Kidney (tissue), 14 donors: ENCODE data around the gene GPBAR1. TPM values are rescaled to one million over a fixed set of nuclear protein-coding genes. Genes with fewer than 3 reads are reported as not detected.

Experiments
- DNase-seq, 5 donors: peaks; one replicate each; pipeline ENCODE4 v3.0.0-alpha.2; 2013 to 2020
- FAIRE-seq: peaks from 2 replicates; lab custom pipeline; 2012; peaks lifted over from hg19 to GRCh38; lab: Jason Lieb, UNC
- H3K27ac ChIP-seq, 2 donors: one replicate each; pipeline ENCODE4 v1.7.0; 2013; ENCODE audit warnings: low read depth in 2 of 2, low read length in 2 of 2, inconsistent platforms in 1 of 2
- H3K27me3 ChIP-seq: one replicate; pipeline ENCODE4 v1.7.1; 2013; ENCODE audit warnings: low read length, inconsistent platforms; ENCODE audit not compliant: control insufficient read depth, insufficient read depth
- H3K36me3 ChIP-seq, 3 donors: one replicate each; pipeline versions ENCODE4 v1.7.0 to v1.7.1; 2013; ENCODE audit warnings: low read length in 3 of 3, control low read depth in 1 of 3, inconsistent platforms in 1 of 3; ENCODE audit not compliant: insufficient read depth in 3 of 3, control insufficient read depth in 2 of 3
- H3K4me1 ChIP-seq, 3 donors: one replicate each; pipeline versions ENCODE4 v1.7.0 to v1.7.1; 2013; ENCODE audit warnings: low read length in 3 of 3, inconsistent platforms in 1 of 3, low read depth in 1 of 3; ENCODE audit not compliant: control insufficient read depth in 2 of 3, insufficient read depth in 2 of 3
- H3K4me3 ChIP-seq, 3 donors: one replicate each; pipeline versions ENCODE4 v1.7.0 to v1.8.1; 2013; ENCODE audit warnings: low read length in 3 of 3, control low read depth in 1 of 3, inconsistent platforms in 1 of 3
- H3K9ac ChIP-seq, 3 donors: one replicate each; pipeline versions ENCODE4 v1.7.0 to v1.7.1; 2013; ENCODE audit warnings: low read length in 3 of 3, control low read depth in 1 of 3, inconsistent platforms in 1 of 3
- H3K9me3 ChIP-seq, 3 donors: one replicate each; pipeline versions ENCODE4 v1.7.0 to v1.7.1; 2013; ENCODE audit warnings: low read length in 3 of 3, control low read depth in 1 of 3, inconsistent platforms in 1 of 3; ENCODE audit not compliant: control insufficient read depth in 2 of 3, insufficient read depth in 1 of 3
- CTCF ChIP-seq: IDR thresholded peaks from 3 replicates; pipeline ENCODE4 v1.5.1; 2012; ENCODE audit warnings: mild to moderate bottlenecking, moderate library complexity, borderline replicate concordance; ENCODE audit not compliant: insufficient read depth; ENCODE audit errors: extremely low read depth
- intact Hi-C: fragments of 100-400 bp; cut with DNase I; formaldehyde crosslinking; loops from one replicate; pipeline ENCODE4 v1.11.1; 2022
- polyA plus RNA-seq: library from polyadenylated mRNA; stranded (reverse); fragments of 350-450 nt; fragmentation: Illumina TruSeq; extraction: RNeasy Lipid Tissue Mini Kit (QIAGEN cat#74804); gene quantifications from one replicate; pipeline ENCODE4 v1.2.3, GENCODE V29; 2014; ENCODE audit warnings: low read depth, low replicate concordance; ENCODE audit not compliant: insufficient read depth
- total RNA-seq: library from RNA; stranded (reverse); fragmentation: NEBNext Ultra II Directional; extraction: Animal tissue kit (Norgen Biotek cat#: 25700); gene quantifications from one replicate; pipeline ENCODE4 v1.2.1, GENCODE V29; 2021
- donor health status: control.
- donor health status: control.
- donor health status: control.
- donor health status: control.
- donor health status: control.
- donor health status: DM: yes; HTN: yes; CAD: no.
- donor health status: Normal renal cell carcinoma (clear cell type).

Gene GPBAR1
- total and polyA plus RNA-seq, 2 donors from 2014 or later = 3.2 to 6.0 TPM

GRCh38 chr2:218235017-218235416, 25.8 kb upstream of the GPBAR1 start:
- H3K4me1 ChIP-seq = peaks cover 0 to 12% (median 8%) of the 10 kb centered on the region in 3 donors
- H3K9ac ChIP-seq = no peak overlapping the region
- no peak overlapping the region for H3K4me3 ChIP-seq
- DNase-seq (no peak), FAIRE-seq (no peak)
- no peaks in the 10 kb centered on the region for H3K9me3 ChIP-seq
- peaks cover 7 to 55% (median 17%) of the 10 kb centered on the region in 3 donors for H3K36me3 ChIP-seq
- H3K27ac ChIP-seq = no peak overlapping the region
- intact Hi-C loops = no loop called here
- no peak for TF ChIP-seq CTCF
- H3K27me3 ChIP-seq = no peaks in the 10 kb centered on the region

DNA sequence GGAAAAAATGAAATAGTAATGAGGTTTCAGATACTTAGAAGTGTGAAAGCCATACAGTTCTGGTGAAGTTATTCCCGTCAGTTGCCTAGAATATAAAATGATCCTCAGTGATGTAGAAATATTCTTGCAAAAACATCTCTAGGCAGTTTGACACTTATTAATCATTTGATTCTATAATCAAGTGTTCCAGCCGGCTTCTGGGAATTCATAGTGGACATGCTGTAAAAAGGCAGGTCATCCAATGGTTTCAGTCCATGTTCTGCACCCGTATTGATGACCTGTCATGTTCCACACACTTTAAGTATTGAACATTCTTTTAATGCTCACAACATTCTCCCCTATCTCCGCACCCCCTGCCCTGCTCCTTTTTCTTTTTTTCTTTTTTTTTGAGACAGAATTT, 24.0 kb upstream of the GPBAR1 start:
- Histone ChIP-seq H3K27me3 (no peaks in the 10 kb centered on the region), H3K4me1 (no peaks in the 10 kb centered on the region), H3K4me3 (no peak overlapping the region), H3K36me3 (peaks cover 7 to 64% (median 17%) of the 10 kb centered on the region in 3 donors), H3K9ac (no peak overlapping the region), H3K27ac (no peak overlapping the region), H3K9me3 (no peaks in the 10 kb centered on the region)
- DNase-seq (no peak), FAIRE-seq (no peak)
- intact Hi-C loops = no loop called here
- TF ChIP-seq CTCF = no peak

- FAIRE-seq (no peak), DNase-seq (no peak)
- Histone ChIP-seq H3K4me3 (no peak overlapping the region), H3K27ac (no peak overlapping the region), H3K27me3 (no peaks in the 10 kb centered on the region), H3K4me1 (no peaks in the 10 kb centered on the region), H3K36me3 (peaks cover 6 to 61% (median 13%) of the 10 kb centered on the region in 3 donors), H3K9ac (no peak overlapping the region), H3K9me3 (no peaks in the 10 kb centered on the region)
- intact Hi-C loops = no loop called here
- no peak for TF ChIP-seq CTCF
Observed at GRCh38 chr2:218238887-218239286, 21.9 kb upstream of the GPBAR1 start.

GRCh38 chr2:218244204-218244603, 16.6 kb upstream of the GPBAR1 start:
- Histone ChIP-seq H3K9me3 (no peaks in the 10 kb centered on the region), H3K4me1 (no peaks in the 10 kb centered on the region), H3K27ac (no peak overlapping the region), H3K4me3 (no peak overlapping the region), H3K9ac (no peak overlapping the region), H3K27me3 (no peaks in the 10 kb centered on the region), H3K36me3 (peaks cover 16 to 62% (median 27%) of the 10 kb centered on the region in 3 donors)
- DNase-seq = no peak
- TF ChIP-seq CTCF = no peak
- FAIRE-seq = no peak
- intact Hi-C loops = no loop called here
